Epithelial cell of proximal tubule (primary cell): Measurements from ENCODE around the gene CABP7. TPM values are rescaled to one million over a fixed set of nuclear protein-coding genes. Genes with fewer than 3 reads are reported as not detected.

Source experiments
- DNase-seq: peaks from one replicate; pipeline ENCODE4 v3.0.0-alpha.2; 2011; ENCODE audit warnings: low read depth
- H3K4me3 ChIP-seq: 2 replicates; pipeline ENCODE4 v1.5.1; 2011; ENCODE audit warnings: low read depth, mild to moderate bottlenecking, low read length
- total RNA-seq: library from RNA; depleted of rRNA; stranded (reverse); fragments of >200 nt; gene quantifications from 2 replicates; pipeline ENCODE4 v1.2.3, GENCODE V29; 2015
- TF ChIP-seq, protein P1 (sequence below): conservative IDR thresholded peaks from 2 replicates; pipeline ENCODE4 v1.5.1; 2012; ENCODE audit warnings: low read depth, mild to moderate bottlenecking, low read length

The CABP7 gene
- total RNA-seq, 1 donor from 2014 or later, result not detected

DNA sequence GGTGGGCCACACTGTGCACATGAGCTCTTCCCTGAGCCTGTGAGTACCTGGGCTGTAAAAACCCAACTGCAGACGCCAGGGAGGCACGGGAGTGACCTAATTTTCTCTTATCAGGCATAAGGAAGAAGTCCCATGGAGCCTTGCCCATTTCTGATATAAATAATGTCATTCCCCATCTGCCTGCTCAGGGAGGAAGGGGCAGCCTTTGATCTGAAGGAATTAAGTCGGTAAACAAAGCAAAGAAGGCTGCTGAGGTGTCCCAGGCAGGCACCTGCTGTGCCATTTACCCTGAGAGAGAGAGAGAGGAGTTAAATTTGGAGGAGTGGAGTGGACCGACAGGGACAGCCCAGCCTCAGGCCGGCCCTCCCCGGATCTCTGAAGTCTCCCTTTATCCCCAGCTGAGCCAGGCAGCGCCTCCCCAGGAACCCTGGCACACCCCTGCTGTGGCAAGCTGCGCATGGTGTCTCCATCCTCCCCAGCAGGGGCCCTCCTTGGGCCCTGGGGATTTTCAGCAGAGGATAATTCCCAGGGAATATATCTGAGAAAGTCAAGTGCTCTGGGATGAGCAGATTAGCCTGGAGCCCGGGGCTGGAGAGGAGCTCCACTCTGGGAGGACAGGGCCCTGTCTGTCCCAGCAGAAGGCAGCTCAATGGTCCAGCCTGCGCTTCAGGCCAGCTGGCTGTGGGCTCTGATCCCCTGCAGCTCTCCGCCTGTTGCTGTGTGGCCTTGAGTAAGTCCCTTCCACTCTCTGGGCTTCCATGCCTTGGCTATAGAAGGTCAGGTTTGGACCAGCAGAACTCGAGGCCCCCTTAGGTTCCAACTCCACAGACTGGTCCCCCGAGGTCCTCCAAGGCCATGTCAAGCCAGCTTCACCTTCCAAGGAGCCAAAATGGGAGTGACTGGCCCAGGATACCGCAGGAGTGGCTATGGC, 17.5 kb upstream of the CABP7 start:
- TF ChIP-seq, protein P1, sequence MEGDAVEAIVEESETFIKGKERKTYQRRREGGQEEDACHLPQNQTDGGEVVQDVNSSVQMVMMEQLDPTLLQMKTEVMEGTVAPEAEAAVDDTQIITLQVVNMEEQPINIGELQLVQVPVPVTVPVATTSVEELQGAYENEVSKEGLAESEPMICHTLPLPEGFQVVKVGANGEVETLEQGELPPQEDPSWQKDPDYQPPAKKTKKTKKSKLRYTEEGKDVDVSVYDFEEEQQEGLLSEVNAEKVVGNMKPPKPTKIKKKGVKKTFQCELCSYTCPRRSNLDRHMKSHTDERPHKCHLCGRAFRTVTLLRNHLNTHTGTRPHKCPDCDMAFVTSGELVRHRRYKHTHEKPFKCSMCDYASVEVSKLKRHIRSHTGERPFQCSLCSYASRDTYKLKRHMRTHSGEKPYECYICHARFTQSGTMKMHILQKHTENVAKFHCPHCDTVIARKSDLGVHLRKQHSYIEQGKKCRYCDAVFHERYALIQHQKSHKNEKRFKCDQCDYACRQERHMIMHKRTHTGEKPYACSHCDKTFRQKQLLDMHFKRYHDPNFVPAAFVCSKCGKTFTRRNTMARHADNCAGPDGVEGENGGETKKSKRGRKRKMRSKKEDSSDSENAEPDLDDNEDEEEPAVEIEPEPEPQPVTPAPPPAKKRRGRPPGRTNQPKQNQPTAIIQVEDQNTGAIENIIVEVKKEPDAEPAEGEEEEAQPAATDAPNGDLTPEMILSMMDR, result peak; percentile 20
- DNase-seq, result no peak
- H3K4me3 ChIP-seq, result no peak overlapping the region

DNA sequence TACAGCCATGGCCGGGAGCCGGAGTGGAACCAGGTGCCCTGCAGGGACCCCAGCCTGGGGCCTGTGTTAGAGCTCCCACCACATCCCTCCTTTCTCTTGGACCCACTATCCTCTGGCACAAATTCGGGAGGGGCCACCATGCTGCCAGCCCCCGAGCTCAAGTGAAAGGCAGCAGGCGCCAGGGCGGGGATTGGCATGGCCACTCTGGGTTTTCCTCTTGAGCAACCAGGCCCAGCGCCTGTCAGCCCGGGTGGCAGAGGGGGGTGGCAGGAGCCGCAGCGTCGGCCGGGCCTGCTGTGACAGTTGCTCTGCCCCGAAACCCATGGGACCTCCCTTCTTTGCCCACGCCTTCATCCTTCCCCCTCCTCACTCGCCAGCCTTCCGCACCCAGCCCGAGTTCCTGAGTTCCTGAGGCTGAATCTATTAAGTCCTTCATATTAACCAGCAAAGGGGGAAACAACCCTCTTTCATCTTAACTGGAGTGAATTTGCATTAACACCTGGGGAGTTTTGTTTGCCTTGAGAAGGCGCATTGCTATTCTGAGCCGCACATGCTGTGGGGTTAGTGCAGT, 16.8 kb upstream of the CABP7 start:
- TF ChIP-seq, protein P1, result no peak

DNA sequence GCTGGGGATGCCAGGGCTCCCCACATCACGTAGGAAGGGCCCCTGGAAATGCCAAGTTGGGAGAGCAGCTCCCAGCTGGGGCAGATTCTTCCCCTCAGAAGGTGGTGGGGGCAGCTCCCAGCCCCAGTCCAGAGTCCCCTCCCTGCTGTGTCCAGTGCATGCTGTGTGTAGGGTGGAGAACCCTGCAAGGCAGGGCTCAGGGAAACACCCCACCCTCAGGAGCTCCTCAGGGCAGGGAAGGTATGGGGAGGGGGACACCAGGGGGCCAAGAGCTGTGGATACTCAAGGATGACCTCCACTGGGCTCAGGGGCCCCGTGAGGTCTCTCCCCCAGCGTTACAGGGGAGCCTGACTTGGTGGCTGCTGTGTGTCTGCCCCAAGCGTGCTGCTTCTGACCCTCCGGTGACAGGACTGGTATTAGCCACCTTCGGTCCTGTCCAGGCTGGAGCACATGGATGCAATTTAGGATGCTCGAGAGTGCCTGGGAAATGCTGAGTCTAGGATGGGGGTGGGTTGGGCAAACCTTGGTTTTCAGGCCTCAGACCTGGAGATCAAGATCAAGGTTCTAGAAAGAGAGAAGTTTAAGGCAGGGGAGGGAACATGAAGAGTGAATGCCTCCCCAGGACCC, 16.1 kb upstream of the CABP7 start:
- DNase-seq, result no peak
- no peak overlapping the region for H3K4me3 ChIP-seq
- TF ChIP-seq, protein P1, result no peak

More for the DNA sequence above, 16.8 kb upstream of the CABP7 start:
- DNase-seq, result no peak
- no peak overlapping the region for H3K4me3 ChIP-seq

- DNase-seq, result no peak
Observed at GRCh38 chr22:29704528-29705285, 15.1 kb upstream of the CABP7 start.

DNA sequence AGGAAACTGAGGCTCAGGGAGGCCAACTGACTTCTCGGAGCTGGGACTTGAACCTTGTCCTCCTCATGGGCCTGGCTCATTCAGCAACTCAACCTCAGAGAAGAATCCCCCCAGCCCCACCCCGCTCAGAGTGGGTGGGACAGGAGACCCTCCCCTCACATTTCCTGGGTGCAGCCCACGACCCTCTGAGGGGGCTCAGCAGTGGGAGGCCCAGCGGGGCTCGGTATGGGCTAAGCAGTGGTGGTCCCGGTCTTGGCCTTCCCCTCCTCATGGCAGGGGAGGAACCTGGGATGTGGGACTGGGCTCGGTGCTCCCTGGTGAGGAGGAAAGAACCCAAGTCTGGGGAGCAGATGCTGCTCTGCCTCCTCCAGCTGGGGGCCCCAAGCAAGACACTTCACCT, 14.2 kb upstream of the CABP7 start:
- no peak for DNase-seq
- H3K4me3 ChIP-seq, result no peak overlapping the region
- TF ChIP-seq, protein P1, result no peak

More at GRCh38 chr22:29704528-29705285, 15.1 kb upstream of the CABP7 start:
- H3K4me3 ChIP-seq, result no peak overlapping the region
- TF ChIP-seq, protein P1, result no peak

- TF ChIP-seq, protein P1, result no peak
- no peak for DNase-seq
- H3K4me3 ChIP-seq, result no peak overlapping the region
Observed at GRCh38 chr22:29706486-29706885, 13.3 kb upstream of the CABP7 start.
